ENCODE measurements around the gene BLOC1S2.
A peak's percentile ranks its signal among the peaks of the same experiment; 100 is the strongest.
"Not testable (repeated sequence)": the region's sequence is repeated elsewhere in the genome, so short reads cannot be mapped to it uniquely, and the experiment has no call there.

BLOC1S2 gene

GRCh38 chr10:100286051-100287033, at the start of gene BLOC1S2:
Gene BLOC1S2 (minus strand): TSS chr10:100286680. CDS start chr10:100286659, 21 bp downstream.
- peak; percentile 85 for DNase-seq

DNA sequence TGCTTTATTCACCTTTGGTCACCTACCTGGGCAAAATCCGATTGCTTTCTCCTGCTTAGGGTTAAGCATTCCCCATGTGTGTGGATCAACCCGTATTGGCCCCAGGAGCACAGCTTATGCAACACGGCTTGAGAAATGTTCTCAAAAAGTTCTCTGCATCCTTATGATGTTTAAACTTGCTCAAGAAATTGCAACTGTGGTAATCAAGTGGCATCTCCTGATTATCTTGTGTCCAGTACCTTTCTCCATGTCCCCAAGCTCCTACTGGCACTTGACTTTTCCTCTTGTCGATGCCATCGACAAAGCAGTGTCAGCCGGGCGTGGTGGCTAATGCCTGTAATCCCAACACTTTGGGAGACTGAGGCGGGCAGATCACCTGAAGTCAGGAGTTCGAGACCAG, 48.3 kb upstream of the BLOC1S2 start:
- no peak for DNase-seq

GRCh38 chr10:100333661-100334440, 47.4 kb upstream of the BLOC1S2 start:
- DNase-seq: no peak

DNA sequence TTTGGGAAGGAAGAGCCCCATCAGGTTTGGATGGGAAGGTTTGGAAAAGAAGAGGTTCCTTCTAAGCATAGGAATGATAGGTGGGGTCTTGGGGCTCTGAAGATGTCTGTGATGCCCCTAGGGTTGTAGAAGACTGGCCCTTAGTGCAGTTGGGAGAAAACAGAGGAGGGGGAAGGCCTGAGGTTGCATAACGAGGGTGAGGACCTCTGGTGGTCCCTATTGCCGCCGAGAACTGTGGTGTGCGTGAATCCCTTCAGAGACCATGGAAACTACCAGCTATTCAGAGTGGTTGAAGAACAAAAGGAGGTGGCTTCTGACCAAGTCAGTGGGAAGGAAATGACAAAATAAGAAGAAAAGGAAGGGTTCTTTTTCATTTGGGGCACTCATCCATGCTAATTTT, 46.6 kb upstream of the BLOC1S2 start:
- DNase-seq: no peak

DNA sequence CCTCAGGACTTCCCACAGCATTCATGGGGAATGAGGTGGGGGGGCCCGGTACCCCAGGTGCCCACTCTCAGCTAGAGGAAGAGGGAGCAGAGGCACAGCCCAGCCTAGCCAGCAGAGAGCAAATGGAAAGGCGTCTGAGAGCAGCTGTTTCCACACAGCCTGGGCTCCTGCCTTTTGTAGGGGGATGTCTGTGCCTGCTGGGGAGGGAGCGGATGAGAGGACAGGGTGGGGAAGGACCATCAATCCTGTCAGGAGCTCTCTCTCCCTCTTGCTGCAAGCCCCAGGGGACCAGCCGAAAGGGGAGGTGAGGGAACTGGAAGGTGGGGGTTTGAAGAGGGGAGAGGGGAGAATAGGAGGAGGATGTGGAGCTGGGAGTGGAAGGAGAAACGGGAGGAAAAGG, 43.6 kb upstream of the BLOC1S2 start, which contains the start of gene PKD2L1:
Gene PKD2L1 (minus strand): TSS at position 150 of the 400 bp plus-strand sequence. CDS start 125 bp downstream, at position 25.
- no peak for DNase-seq

- DNase-seq: no peak
Observed at GRCh38 chr10:100328198-100328597, 41.7 kb upstream of the BLOC1S2 start.

GRCh38 chr10:100327718-100328009, 41.2 kb upstream of the BLOC1S2 start:
- DNase-seq: no peak

- DNase-seq: no peak
Observed at GRCh38 chr10:100327007-100327717, 40.7 kb upstream of the BLOC1S2 start.

- no peak for DNase-seq
Observed at GRCh38 chr10:100325158-100325557, 38.7 kb upstream of the BLOC1S2 start.

DNA sequence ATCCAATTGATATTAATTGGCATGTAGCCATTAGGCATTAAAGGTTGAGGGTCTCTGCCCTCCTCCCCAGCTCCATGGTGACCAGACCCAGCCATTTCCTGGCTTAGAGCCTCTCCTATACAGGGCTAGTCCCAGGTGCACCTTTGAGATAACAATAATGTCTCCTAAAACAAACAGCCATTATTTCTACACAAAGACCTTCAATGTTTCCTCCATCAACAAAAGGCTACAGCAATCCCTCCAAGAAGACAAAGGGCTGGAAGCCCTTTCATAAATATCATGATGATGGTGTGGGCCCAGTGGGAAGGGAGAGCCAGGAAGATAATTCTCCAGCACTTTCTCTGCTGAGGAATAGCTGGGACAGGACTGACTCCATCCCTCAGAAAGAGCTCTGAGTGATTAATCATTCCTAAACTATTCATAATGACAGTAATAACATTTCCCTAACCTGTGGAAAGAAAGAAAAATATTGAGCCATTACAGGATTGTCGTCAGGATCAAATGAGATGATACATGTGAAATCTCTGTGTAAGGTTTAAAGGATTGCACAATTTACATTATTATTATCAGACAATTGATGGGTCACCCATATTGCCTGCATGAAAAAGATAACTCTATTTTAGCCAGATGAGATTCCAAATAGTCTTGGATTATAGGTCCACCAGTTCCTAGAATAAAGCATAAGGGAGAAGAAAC, 33.4 kb upstream of the BLOC1S2 start:
- no peak for DNase-seq

DNA sequence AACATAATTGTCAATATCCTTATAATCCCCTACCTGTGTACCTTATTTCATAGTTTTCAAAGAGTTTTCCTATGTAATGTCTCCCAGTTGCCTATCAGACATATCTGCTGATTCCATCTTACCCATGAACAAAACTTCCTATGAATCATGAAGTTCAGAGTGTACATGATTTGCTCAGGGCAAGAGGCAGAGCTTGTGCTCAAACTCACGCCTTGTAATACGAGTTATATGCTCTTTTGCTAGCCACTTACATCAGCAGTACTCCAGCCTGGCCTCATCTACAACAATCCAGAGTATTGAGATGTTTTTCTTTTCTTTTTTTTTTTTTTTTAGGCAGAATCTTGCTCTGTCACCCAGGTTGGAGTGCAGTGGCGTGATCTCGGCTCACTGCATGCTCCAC, 31.7 kb upstream of the BLOC1S2 start:
- no peak for DNase-seq

- no peak for DNase-seq
Observed at GRCh38 chr10:100315615-100316014, 29.1 kb upstream of the BLOC1S2 start.

- no peak for DNase-seq
Observed at GRCh38 chr10:100311298-100311697, 24.8 kb upstream of the BLOC1S2 start.

DNA sequence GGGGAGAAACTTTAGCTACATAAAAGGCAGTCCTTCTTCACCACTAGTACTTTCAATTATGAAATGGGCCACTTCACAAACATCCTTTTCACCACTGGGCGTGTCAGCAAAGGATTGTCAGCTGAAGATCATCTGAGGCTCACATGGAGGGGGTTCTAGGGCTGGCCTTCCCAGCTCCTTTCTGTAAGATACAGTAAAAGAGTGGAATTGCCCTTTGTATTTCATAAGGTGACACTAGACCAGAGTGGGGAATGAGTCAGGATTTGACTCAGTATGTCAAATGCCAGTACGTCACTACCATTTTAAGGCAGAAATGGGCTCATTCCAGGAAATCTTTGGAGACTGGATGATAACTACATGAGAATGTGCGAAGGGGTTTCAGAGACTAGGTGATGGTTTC, 21.2 kb upstream of the BLOC1S2 start:
- DNase-seq: no peak

- no peak for DNase-seq
Observed at GRCh38 chr10:100306861-100307260, 20.4 kb upstream of the BLOC1S2 start.

- DNase-seq: no peak
Observed at GRCh38 chr10:100304414-100304813, 17.9 kb upstream of the BLOC1S2 start.

GRCh38 chr10:100303724-100304319, 17.3 kb upstream of the BLOC1S2 start:
- no peak for DNase-seq

GRCh38 chr10:100301123-100301522, 14.6 kb upstream of the BLOC1S2 start:
- not testable (repeated sequence) for DNase-seq

DNA sequence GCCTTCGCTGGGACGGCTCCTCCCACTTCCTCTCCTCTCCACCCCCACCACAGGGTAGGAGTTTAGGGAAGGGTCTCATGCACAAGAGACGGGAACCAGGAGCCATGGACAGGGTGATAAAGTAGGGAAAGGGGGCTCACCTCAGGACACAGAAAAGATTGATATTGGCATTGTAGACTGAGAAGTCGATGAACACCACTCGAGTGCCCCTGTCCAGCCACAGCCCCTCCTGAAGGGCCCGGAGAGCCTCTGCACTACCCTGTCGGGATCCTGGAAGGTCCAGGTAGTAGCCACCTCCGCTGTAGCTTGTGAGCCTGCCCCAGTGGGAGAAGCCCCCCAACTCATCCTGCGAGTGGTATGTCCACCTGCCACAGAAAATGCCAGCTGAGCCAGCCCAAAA, 10.8 kb upstream of the BLOC1S2 start:
- DNase-seq: no peak

DNA sequence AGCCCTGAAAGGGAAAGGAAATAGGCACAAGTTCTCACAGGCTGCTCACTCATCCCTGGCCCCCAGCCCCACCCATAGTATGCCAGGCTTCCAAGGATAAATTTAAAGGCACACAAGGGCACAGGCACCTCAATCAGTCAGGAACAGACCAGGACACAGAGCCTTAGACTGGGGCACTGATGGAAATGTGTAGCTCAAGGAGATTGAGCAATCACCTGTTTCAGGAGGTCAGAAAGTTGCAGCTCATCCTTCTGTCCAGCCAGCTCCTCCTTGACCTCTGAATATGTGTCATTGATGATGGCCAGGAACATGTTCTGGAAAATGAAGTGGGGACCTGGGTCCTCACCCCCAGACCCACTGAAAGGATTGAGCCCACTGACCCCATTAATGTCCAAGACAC, 6.6 kb upstream of the BLOC1S2 start:
- DNase-seq: no peak

DNA sequence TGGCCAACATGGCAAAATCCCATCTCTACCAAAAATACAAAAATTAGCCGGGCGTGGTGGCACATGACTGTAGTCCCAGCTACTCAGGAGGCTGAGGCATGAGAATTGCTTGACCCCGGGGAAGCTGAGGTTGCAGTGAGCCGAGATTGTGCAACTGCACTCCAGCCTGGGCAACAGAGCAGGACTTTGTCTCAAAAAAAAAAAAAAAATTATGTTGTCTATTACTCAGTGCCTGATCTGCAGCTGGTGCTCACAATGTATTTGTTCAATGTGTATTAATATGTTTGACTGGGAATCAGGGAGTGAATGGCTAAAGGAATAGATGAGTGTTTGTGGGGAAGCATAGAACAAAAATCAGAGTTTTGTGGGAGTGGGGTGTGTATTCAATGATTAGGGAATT, 5.8 kb upstream of the BLOC1S2 start:
- DNase-seq: not testable (repeated sequence)

DNA sequence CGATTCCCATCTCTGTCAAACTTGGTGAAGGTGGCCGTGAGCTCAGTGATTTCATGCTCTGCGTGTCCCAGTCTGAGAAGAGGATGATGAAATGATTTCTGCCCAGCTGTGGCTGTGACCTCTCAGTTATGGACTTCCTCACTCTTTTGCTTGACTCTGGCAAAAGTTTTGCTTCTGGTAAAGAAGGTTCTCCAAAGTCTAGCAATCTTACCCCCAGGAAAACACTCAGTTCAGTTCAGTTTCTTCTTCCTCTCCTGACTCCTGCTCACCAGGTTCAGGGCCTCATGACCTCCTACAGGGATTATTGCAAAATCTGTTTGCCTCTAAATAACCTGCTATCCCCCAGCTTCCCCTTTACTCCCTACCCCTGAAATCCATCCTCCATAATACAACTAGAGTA, 4.9 kb upstream of the BLOC1S2 start:
- no peak for DNase-seq
